IPS-18c (cell line): ENCODE measurements around the gene ZDHHC4.
"Not testable (repeated sequence)": the region's sequence is repeated elsewhere in the genome, so short reads cannot be mapped to it uniquely, and the experiment has no call there.

Source experiments
- H3K4me3 ChIP-seq: 2 replicates; pipeline ENCODE4 v1.7.0; 2013; ENCODE audit warnings: low read depth, mild to moderate bottlenecking, low read length, moderate library complexity; ENCODE audit not compliant: insufficient read depth
- H3K9me3 ChIP-seq: one replicate; pipeline ENCODE4 v1.6.1; 2013; ENCODE audit warnings: mild to moderate bottlenecking, low read length, moderate library complexity; ENCODE audit not compliant: control insufficient read depth, insufficient read depth

ZDHHC4 gene

DNA sequence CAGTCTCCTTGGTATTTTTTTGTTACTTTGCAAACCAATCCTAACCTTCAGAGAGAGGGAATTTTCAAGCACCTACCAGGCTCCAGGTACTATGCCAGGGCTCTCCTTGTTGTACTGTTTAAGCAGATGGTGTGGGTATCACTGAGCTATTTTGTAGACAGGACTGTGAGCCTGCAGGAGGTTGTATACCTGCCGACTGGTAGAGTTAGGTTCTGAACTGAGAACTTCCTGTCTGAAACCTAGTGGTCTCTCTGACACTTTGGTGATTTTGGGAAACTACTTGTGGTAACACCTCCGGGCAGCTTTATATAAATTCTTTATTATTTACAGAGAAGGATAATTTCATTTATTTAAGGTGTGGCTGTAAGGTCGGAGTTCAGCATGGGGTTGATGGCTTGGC is 42.7 kb downstream of the ZDHHC4 start:
- Histone ChIP-seq H3K9me3 (no peaks in the 10 kb centered on the region), H3K4me3 (no peak overlapping the region)

DNA sequence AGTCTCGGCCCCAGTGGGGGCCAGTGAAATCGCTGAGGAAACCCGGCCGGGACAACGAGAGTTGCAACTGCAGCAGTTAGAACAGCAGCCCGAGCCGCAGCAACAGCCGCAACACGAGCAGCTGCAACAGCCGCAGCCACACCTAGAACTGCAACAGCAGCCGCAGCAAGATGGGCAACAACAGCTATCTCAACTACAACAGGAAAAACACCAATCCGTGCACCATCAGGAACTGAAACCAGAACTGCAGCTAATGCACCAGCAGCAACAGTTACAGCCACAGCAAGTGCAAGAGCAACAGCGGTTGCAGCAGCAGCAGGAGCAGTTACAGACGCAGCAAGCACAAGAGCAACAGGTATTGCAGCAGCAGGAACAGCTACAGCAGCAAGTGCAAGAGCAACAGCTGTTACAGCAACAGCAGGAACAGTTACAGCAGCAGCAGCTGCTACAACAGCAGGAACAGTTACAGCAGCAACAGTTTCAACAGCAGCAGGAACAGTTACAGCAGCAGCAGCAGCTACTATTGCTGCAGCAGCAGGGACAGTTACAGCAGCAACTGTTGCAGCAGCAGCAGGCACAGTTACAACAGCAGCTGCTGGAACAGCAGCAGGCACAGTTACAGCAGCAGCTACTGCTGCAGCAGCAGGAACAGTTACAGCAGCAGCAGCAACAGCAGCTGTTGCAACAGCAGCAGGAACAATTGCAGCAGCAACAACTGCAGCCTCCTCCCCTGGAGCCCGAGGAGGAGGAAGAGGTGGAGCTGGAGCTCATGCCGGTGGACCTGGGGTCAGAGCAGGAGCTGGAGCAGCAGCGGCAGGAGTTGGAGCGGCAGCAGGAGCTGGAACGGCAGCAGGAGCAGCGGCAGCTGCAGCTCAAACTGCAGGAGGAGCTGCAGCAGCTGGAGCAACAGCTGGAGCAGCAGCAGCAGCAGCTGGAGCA is 44.2 kb downstream of the ZDHHC4 start:
- H3K4me3 ChIP-seq: no peak overlapping the region
- no peaks in the 10 kb centered on the region for H3K9me3 ChIP-seq

DNA sequence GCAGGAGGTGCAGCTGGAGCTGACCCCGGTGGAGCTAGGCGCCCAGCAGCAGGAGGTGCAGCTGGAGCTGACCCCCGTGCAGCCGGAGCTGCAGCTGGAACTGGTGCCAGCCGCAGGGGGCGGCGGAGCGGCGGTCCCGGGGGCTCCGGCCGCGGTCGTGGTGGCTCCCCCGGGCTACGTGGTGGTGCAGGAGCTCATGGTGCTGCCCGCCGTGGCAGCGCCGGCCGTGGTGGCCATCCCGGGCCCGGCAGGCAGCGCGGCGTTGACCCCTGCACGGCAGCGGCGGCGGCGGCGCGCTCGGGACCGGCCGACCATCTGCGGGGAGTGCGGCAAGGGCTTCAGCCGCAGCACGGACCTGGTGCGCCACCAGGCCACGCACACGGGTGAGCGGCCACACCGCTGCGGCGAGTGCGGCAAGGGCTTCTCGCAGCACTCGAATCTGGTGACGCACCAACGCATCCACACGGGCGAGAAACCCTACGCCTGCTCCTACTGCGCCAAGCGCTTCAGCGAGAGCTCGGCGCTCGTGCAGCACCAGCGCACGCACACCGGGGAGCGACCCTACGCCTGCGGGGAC is 45.0 kb downstream of the ZDHHC4 start:
- no peak overlapping the region for H3K4me3 ChIP-seq
- no peaks in the 10 kb centered on the region for H3K9me3 ChIP-seq

- H3K4me3 ChIP-seq: no peak overlapping the region
Observed at GRCh38 chr7:6623589-6624245, 46.5 kb downstream of the ZDHHC4 start.

DNA sequence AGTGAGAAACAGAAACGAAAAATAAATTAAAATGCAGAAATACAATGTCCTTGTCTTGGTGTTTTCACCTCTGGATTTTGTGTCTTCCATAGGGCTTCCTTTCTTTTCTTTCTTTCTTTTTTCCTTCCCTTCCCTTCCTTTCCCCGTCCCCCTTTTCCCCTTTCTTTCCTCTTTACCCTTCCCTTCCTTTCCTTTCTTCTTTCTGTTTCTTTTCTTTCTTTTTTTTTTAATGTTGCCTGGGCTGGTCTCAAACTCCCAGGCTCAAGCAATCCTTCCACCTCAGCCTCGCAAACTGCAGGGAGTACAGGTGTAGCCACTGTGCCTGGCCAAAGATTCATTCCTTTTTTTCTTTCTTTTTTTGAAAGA is 47.0 kb downstream of the ZDHHC4 start:
- Histone ChIP-seq H3K9me3 (no peaks in the 10 kb centered on the region), H3K4me3 (no peak overlapping the region)

More at GRCh38 chr7:6623589-6624245, 46.5 kb downstream of the ZDHHC4 start:
- no peaks in the 10 kb centered on the region for H3K9me3 ChIP-seq

GRCh38 chr7:6628045-6628444 is 50.8 kb downstream of the ZDHHC4 start:
- H3K4me3 ChIP-seq: no peak overlapping the region
- H3K9me3 ChIP-seq: no peaks in the 10 kb centered on the region

- H3K4me3 ChIP-seq: no peak overlapping the region
- no peaks in the 10 kb centered on the region for H3K9me3 ChIP-seq
Observed at GRCh38 chr7:6630007-6630849, 53.0 kb downstream of the ZDHHC4 start.

- H3K9me3 ChIP-seq: no peaks in the 10 kb centered on the region
- no peak overlapping the region for H3K4me3 ChIP-seq
Observed at GRCh38 chr7:6631605-6632004, 54.4 kb downstream of the ZDHHC4 start.

DNA sequence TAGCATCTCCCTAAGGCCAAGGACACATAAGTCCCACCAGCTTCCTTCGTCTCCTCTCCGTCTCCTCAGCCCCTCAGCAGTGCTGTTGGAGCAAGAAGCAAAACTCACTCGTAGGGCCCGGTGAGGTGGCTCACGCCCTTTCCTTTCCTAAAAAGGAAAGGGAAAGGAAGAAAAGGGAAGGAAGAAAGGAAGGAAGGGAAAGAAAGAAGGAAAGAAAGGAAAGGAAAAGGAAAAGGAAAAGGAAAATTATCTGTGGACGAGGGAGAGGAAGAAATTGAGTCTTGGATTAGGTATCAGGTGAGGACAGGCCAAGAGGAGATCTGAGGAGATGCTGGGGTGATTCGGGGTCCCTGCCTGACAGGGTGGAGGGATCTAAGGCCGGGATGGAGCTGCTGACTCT is 56.8 kb downstream of the ZDHHC4 start:
- Histone ChIP-seq H3K9me3 (no peaks in the 10 kb centered on the region), H3K4me3 (no peak overlapping the region)

GRCh38 chr7:6634971-6635370 is 57.7 kb downstream of the ZDHHC4 start:
- H3K9me3 ChIP-seq, H3K4me3 ChIP-seq: not testable (repeated sequence)

- Histone ChIP-seq H3K4me3 (peak within 1 kb of the TSS; percentile 61), H3K9me3 (no peaks in the 10 kb centered on the region)
Observed at GRCh38 chr7:6636741-6637543, 59.7 kb downstream of the ZDHHC4 start, which contains the start of gene ZNF316. Gene ZNF316, plus strand, starts transcription at chr7:6637318. Its CDS starts 5,092 bp downstream, at chr7:6642410.

DNA sequence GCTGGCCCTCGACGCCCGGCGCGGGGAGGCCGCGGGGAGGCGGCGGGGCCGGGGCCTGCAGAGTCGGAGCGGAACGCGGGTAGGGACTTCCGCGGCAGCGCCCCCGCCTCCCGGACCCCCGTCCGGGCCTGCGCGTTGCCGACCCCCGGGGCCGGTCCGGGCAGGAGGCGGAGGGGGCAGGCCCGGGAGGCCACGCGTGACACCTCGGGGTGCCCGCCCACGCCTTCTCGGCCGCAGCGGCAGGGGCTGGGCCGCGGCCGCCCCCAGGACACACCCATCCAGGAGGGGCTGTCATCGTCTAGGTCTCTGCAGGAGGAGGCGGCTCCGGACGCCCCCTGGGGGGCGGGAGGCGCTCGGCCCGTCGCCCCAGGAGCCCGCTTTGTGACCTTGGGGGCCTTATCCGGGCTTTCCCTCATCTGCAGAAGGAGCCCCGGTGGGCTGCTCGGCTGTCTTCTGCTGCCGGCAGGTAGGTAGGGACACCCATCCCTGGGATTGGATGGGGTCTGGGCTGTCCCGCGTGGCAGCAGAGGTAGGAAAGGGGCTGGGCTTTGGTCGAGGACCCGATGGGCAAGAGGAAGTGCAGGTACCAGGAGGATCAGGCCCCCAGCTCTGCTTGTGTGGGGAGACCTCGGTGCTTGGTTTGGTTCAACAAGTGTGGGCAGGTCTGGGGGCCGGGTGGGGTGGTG is 60.4 kb downstream of the ZDHHC4 start:
- Histone ChIP-seq H3K4me3 (peak overlapping the region; percentile 61), H3K9me3 (no peaks in the 10 kb centered on the region)
